GM18502 (cell line): ENCODE measurements around the gene WIPF1.

ENCODE experiments used
- ATAC-seq: cut with Tn5 transposase; IDR thresholded peaks from one replicate; pipeline ENCODE4 v1.9.1; 2021; ENCODE audit warnings: mild to moderate bottlenecking; ENCODE audit not compliant: unreplicated experiment, poor library complexity

The WIPF1 gene

GRCh38 chr2:174600349-174600748 lies 2.7 kb upstream of the WIPF1 start:
- ATAC-seq: peak; percentile 28

GRCh38 chr2:174599310-174599921 lies 1.8 kb upstream of the WIPF1 start:
- no peak for ATAC-seq

DNA sequence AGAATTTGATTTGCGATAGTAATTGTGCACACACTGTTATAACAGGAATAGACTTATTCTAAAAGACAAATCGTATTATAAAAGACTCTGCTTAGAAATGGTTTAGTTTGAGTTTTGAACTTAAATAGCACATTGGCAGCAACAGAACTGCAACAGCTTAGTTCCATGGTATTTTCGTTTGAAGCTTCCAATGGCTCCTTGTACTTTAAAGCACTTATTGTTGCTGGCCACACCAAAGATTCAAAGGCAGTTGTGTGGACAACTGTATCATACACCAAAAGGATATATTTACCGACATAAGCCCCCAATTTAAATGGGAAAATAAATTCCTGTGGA lies 627 bp downstream of the WIPF1 start:
- no peak for ATAC-seq

DNA sequence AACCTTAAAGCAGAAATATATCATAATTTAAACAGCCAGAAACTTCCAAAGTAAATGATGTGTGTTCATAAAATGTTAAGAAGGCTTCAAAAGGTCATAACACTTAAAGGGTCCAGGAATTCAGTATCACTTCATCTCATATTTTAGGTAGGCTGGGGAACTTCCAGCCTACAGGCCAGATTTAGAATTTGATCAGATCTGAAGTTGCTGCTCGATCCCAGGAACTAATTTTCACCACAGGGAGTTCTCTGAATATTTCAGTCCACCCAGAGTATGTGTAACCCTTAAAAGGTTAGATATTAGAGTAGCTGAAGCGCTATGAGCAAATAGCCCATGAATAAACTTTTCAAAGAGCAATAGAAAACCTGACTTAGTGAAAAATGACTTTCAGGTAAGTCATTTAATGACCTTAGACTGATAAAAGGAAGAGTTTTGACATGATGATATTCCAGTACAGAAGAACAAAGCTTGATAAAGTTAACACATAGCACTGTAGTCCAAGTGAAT lies 1.7 kb downstream of the WIPF1 start:
- no peak for ATAC-seq

DNA sequence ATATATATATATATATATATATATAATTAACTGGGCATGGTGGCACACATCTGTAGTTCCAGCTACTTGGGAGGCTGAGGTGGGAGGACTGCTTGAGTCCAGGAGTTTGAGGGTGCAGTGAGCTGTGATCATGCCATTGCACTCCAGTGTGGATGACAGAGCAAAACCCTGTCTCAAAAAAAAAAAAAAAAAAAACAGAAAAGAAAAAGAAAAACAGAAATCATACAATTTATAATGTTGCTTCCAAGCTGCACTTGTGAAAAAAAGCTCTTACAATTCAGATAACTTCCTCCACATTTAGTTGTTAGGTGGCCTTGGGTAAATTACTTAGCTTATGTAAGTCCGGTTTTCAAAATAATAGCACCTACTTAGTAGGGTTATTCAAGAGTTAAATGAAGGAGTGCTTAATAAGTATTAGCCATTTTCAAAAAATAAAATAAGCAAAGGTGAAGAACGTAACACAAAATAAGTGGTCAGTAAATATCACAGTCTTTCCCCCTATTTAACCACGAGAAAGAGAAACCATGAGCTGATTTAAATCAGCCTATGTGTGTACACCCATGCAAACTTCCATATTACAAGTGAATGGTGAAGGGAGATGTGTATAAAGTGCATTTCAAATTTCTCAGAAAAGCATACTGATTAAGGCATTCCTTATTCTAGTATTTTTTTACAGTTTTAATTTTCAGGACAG lies 2.3 kb downstream of the WIPF1 start:
- peak; percentile 22 for ATAC-seq

- ATAC-seq: no peak
Observed at GRCh38 chr2:174594456-174594855, 3.1 kb downstream of the WIPF1 start.

- ATAC-seq: peak; percentile 67
Observed at GRCh38 chr2:174593574-174594203, 3.9 kb downstream of the WIPF1 start.

DNA sequence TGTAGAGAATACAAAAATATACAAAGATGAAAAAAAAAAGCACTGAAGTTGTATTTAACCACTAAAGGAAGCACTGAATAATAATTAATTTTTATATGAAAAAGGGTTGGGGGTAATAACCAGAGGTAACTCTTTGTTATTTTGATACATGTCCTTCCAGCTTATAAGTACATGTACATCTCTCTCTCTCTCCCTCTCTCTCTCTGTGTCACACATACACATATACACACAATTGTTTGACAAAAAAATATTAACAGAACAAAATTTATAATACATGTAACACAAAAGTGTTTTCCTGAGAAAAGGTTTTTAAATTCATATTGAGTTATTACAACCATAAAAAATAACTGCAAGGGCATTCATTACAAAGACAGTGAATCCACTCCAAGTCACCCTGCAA lies 4.6 kb downstream of the WIPF1 start:
- ATAC-seq: no peak

DNA sequence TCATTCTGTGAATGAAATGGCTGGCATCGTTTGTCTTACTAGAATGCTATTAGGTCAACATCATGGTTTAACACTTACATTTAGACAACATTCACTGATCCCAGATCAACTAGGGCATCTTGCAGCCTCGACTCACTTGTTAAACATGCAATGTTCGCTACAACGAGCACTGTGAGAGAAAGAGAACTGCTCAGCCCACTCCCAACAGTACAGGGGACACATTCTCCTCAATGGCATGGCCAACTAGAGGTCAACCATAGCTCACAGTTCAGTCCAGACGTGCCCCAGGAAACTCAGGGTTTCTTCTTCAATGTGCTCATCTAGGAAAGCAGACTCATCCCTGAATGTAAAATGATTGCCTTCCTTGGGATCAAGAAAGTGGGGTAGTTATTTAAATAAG lies 5.9 kb downstream of the WIPF1 start:
- ATAC-seq: no peak

DNA sequence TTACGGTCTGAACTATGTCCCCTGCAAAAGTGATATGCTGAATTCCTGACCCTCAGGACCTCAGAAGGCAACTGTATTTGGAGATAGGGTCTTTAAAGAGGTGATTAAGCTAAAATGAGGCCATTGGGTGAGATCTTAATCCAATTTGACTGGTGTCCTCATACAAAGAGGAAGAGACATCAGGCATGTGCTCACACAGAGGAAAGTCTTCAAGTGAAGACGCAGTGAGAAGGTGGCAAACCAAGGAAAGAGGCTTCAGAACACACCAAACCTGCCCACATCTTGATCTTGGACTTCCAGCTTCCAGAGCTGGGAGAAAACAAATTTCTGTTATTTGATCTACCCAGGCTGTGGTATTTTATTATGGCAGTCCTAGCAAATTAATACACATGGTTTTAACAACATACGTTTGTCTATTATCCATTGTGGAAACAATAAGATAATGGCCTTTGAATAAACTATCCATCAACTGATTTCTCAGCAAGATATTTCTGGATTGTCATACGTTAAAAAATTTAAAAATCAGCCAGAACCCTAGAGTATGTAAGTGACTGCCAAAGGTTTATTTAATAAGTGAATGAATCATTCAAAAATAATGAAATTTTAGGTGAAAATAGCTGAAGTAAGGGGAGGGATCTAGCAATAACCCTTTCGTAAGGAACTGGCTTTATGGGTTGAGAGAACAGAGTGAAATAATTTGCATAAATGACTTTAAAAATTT lies 6.5 kb downstream of the WIPF1 start:
- ATAC-seq: no peak

GRCh38 chr2:174590346-174590745 lies 7.3 kb downstream of the WIPF1 start:
- ATAC-seq: no peak

DNA sequence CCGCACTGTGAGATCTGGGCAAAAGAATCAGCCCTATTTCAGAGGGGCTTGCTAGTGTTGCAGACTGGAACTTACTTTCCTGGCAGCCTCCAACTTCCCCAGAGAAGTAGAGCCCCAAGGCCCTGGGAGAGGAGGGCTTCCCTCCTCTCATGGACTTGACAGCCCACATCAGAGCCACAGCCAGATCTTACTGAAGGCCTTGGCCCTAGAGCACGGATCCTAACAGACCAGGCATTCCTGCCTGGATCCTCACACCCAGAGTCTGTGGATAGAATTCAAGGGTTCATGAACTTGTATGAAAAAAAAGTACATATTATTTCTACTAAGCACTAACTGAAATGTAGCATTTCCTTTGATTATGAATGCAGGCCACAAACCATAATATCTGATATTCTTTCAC lies 8.3 kb downstream of the WIPF1 start:
- ATAC-seq: no peak

DNA sequence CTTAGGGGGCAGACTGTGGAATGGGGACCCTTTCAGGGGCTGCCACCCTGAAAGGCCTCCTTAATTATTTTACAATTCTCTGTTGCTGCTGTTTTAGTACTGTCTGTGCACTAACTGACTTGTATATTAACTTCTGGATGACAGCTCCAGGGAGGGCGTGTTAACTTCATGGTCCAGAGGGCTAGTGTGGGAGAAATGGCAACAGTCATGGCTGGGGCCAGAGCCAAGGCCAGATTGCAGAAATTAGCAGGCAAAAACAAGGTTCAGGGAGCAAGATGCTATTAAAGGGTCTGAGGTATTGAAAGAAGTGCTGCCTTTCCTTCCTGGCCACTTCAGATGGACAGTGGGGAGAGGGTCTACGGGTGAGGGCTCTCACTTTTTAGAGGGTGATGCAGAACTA lies 9.1 kb downstream of the WIPF1 start:
- ATAC-seq: no peak

- no peak for ATAC-seq
Observed at GRCh38 chr2:174587579-174587978, 10.0 kb downstream of the WIPF1 start.

GRCh38 chr2:174586418-174587295 lies 10.9 kb downstream of the WIPF1 start:
- ATAC-seq: no peak

GRCh38 chr2:174585657-174586252 lies 11.8 kb downstream of the WIPF1 start:
- no peak for ATAC-seq

- ATAC-seq: no peak
Observed at GRCh38 chr2:174585146-174585545, 12.5 kb downstream of the WIPF1 start.

DNA sequence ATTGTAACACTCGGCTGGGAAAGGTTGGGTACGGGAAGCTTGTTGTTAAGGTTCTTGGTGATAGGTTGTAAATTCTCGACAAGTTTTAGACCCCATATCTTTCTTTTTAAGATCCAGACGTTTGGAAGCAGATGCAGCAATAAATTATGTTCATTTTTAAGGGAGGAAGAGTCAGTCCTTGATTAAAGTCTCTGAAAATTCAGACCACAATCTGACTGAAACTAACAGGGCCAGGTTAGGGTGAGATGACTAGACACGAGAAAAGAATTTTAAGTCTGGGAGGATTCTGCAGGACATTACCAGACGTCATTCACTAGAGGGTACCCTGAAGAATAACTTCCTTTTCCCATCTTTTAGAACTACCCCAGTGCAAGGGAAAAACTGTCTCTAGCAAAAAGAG lies 16.1 kb downstream of the WIPF1 start:
- no peak for ATAC-seq

- ATAC-seq: no peak
Observed at GRCh38 chr2:174580951-174581350, 16.7 kb downstream of the WIPF1 start.
